CD4-positive, alpha-beta T cell (primary cell): ENCODE results near the gene NUDT12. TPM values are rescaled to one million over a fixed set of nuclear protein-coding genes. Genes with fewer than 3 reads are reported as not detected.

Experiments used
- ATAC-seq: fragments of 200-7000 bp; cut with Tn5 transposase; one replicate; pipeline ENCODE4 v1.10.0; 2022; ENCODE audit warnings: mild to moderate bottlenecking; ENCODE audit not compliant: poor library complexity
- CTCF ChIA-PET: fragments of 350-600 bp; sonication (Branson Sonifier 250); formaldehyde crosslinking; loops from one replicate; lab custom pipeline; 2021; ENCODE audit warnings: antibody characterized with exemption, inconsistent platforms; lab: Charles Lee
- POLR2A ChIA-PET: fragments of 350-600 bp; sonication (Branson Sonifier 250); formaldehyde crosslinking; loops from one replicate; lab custom pipeline; 2021; ENCODE audit warnings: antibody characterized with exemption, inconsistent platforms; lab: Charles Lee
- DNase-seq, 14 experiments: peaks; one replicate each; pipeline ENCODE4 v3.0.0-alpha.2; 2013 to 2020; ENCODE audit warnings: mixed read lengths in 2 of 14
- H3K27ac ChIP-seq, 2 donors: one replicate each; pipeline versions ENCODE4 v1.5.1 to v1.7.0; 2013; ENCODE audit warnings: low read length in 2 of 2, low read depth in 1 of 2, mild to moderate bottlenecking in 1 of 2
- H3K27me3 ChIP-seq, 2 experiments: 1 replicate in 1 of 2; 2 replicates in 1 of 2; pipeline versions ENCODE4 v1.6.1 to v1.7.0; 2013; ENCODE audit warnings: low read length in 2 of 2, control low read depth in 1 of 2, mild to moderate bottlenecking in 1 of 2, moderate library complexity in 1 of 2; ENCODE audit not compliant: insufficient read depth in 2 of 2, control insufficient read depth in 1 of 2
- H3K36me3 ChIP-seq: one replicate; pipeline ENCODE4 v1.6.1; 2013; ENCODE audit warnings: low read length, control low read depth; ENCODE audit not compliant: insufficient read depth
- H3K4me1 ChIP-seq: one replicate; pipeline ENCODE4 v1.6.1; 2013; ENCODE audit warnings: low read length, control low read depth; ENCODE audit not compliant: insufficient read depth
- H3K4me3 ChIP-seq: one replicate; pipeline ENCODE4 v1.5.1; 2013; ENCODE audit warnings: mild to moderate bottlenecking, low read length, moderate library complexity
- H3K9me3 ChIP-seq, 2 experiments: 1 replicate in 1 of 2; 2 replicates in 1 of 2; pipeline versions ENCODE4 v1.6.1 to v1.7.0; 2013; ENCODE audit warnings: low read length in 2 of 2, mild to moderate bottlenecking in 2 of 2, control low read depth in 1 of 2, moderate library complexity in 1 of 2; ENCODE audit not compliant: control insufficient read depth in 1 of 2, insufficient read depth in 1 of 2
- H3K27ac Mint-ChIP-seq: one replicate; pipeline ENCODE4 v1.8.0; 2020; ENCODE audit warnings: mixed read lengths
- H3K27me3 Mint-ChIP-seq: one replicate; pipeline ENCODE4 v1.8.0; 2021; ENCODE audit warnings: mixed read lengths
- H3K36me3 Mint-ChIP-seq: one replicate; pipeline ENCODE4 v1.8.0; 2021; ENCODE audit warnings: low read depth, mixed read lengths
- H3K4me1 Mint-ChIP-seq: one replicate; pipeline ENCODE4 v1.8.0; 2021; ENCODE audit warnings: low read depth, mixed read lengths
- H3K4me3 Mint-ChIP-seq: one replicate; pipeline ENCODE4 v1.8.0; 2020; ENCODE audit warnings: mild to moderate bottlenecking, mixed read lengths
- H3K9me3 Mint-ChIP-seq: one replicate; pipeline ENCODE4 v1.8.0; 2020; ENCODE audit warnings: mixed read lengths
- CTCF ChIP-seq: fragments of 200-600 bp; IDR thresholded peaks from one replicate; pipeline ENCODE4 v1.8.0; 2022; ENCODE audit warnings: antibody characterized with exemption, mild to moderate bottlenecking
- intact Hi-C, 2 experiments: fragments of 100-400 bp; cut with DNase I in 1 of 2; cut with micrococcal nuclease in 1 of 2; formaldehyde crosslinking; loops; one replicate each; pipeline versions ENCODE4 v1.15.1 to v1.9.0; 2023 to 2025; cut with DNase I, micrococcal nuclease
- total RNA-seq, 174 experiments: library from RNA in 2 of 174; stranded (reverse) in 2 of 174; gene quantifications; one replicate each; pipeline ENCODE4 v1.2.3 and lab custom pipeline; 2021 to 2026

The NUDT12 gene
- total RNA-seq, 2 experiments from 2014 or later: 1.0 to 1.4 TPM

GRCh38 chr5:103511554-103511885, 51.1 kb downstream of the NUDT12 start:
- H3K27ac Mint-ChIP-seq: no peak overlapping the region
- POLR2A ChIA-PET: no interaction called here
- intact Hi-C loops: no loop called here
- no peaks in the 10 kb centered on the region for H3K9me3 ChIP-seq
- H3K4me3 ChIP-seq: no peak overlapping the region
- H3K9me3 Mint-ChIP-seq: peaks cover 3% of the 10 kb centered on the region
- no peak overlapping the region for H3K27ac ChIP-seq
- no peak for ATAC-seq
- H3K4me1 ChIP-seq: no peaks in the 10 kb centered on the region
- CTCF ChIA-PET: no interaction called here
- no peaks in the 10 kb centered on the region for H3K4me1 Mint-ChIP-seq
- H3K36me3 ChIP-seq: no peaks in the 10 kb centered on the region
- H3K27me3 ChIP-seq: no peaks in the 10 kb centered on the region
- H3K4me3 Mint-ChIP-seq: no peak overlapping the region
- peaks cover 7% of the 10 kb centered on the region for H3K27me3 Mint-ChIP-seq
- no peak for DNase-seq
- TF ChIP-seq CTCF: no peak
- no peaks in the 10 kb centered on the region for H3K36me3 Mint-ChIP-seq

GRCh38 chr5:103510851-103511553, 51.6 kb downstream of the NUDT12 start:
- H3K4me3 ChIP-seq: no peak overlapping the region
- peaks cover 7% of the 10 kb centered on the region for H3K27me3 Mint-ChIP-seq
- DNase-seq (no peak), ATAC-seq (no peak)
- intact Hi-C loops: no loop called here
- TF ChIP-seq CTCF: no peak
- H3K4me1 ChIP-seq: no peaks in the 10 kb centered on the region
- no peak overlapping the region for H3K4me3 Mint-ChIP-seq
- ChIA-PET POLR2A (no interaction called here), CTCF (no interaction called here)
- H3K9me3 ChIP-seq: no peaks in the 10 kb centered on the region
- no peak overlapping the region for H3K27ac Mint-ChIP-seq
- no peaks in the 10 kb centered on the region for H3K4me1 Mint-ChIP-seq
- H3K36me3 Mint-ChIP-seq: no peaks in the 10 kb centered on the region
- H3K27ac ChIP-seq: no peak overlapping the region
- H3K36me3 ChIP-seq: no peaks in the 10 kb centered on the region
- no peaks in the 10 kb centered on the region for H3K27me3 ChIP-seq
- peaks cover 3% of the 10 kb centered on the region for H3K9me3 Mint-ChIP-seq

DNA sequence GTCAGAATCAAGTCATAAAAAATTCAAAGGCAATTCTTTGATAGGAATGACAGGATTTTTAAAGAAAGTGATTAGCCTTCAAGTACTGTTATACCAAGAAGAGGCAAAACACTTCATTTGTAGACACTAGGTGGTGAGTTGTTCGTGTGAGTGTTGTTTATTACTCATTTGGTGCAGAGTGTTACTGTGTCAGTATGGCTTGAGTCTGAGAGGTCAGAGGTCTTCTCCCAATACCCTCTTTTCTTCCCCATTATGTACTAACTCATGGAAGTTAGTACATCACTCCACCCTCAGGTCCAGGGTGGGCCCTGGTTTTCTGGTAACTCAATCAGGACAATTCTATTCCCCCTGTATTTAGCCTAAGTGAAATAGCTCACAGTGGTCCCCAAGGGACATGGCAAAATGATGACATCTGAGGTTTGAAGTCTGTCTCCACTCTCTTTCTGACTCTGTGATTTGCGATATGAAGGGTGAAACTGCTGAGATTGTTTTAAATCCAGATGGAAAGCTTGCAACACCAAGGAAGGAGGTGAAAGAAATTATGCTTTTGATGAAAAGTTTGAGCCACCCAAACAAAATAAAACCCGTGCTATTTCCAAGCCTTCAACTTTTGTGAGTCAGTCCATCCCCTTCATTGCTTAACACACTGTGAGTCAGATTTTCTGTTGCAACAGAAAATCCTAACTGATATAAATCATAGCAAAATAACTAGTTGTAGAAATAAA, 56.8 kb downstream of the NUDT12 start:
- H3K36me3 Mint-ChIP-seq: no peaks in the 10 kb centered on the region
- TF ChIP-seq CTCF: no peak
- H3K27me3 Mint-ChIP-seq: peaks cover 28% of the 10 kb centered on the region
- H3K27ac ChIP-seq: no peak overlapping the region
- intact Hi-C loops: no loop called here
- ChIA-PET CTCF (no interaction called here), POLR2A (no interaction called here)
- ATAC-seq (no peak), DNase-seq (no peak)
- no peaks in the 10 kb centered on the region for H3K9me3 ChIP-seq
- no peak overlapping the region for H3K4me3 Mint-ChIP-seq
- no peaks in the 10 kb centered on the region for H3K4me1 ChIP-seq
- no peak overlapping the region for H3K4me3 ChIP-seq
- no peaks in the 10 kb centered on the region for H3K4me1 Mint-ChIP-seq
- peaks cover 3% of the 10 kb centered on the region for H3K9me3 Mint-ChIP-seq
- H3K27ac Mint-ChIP-seq: no peak overlapping the region
- no peaks in the 10 kb centered on the region for H3K36me3 ChIP-seq
- peaks cover 0 to 5% of the 10 kb centered on the region in 2 experiments for H3K27me3 ChIP-seq
